ENCODE data around the gene ASCC1.

DNA sequence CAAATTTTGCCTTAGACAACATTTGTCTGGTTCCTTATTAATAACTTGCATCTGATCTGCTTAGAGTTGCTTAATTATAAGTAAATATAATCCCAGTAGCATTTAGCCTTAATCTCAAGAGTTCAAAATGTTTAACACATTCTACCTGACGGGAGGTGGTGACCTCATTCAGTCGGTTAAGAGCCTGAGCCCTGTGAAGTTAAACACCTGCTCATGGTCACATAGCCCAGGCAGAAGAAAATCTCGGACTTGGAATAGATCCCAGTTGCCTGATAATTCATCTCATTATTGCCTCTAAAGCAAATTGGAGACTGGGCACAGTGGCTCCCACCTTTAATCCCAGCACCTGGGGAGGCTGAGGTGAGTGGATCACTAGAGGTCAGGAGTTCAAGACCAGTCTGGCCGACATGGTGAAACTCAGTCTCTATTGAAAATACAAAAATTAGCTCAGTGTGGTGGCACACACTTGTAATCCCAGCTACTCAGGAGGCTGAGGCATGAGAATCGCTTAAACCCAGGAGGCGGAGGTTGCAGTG, 18.6 kb upstream of the ASCC1 start:
- TF ChIP-seq, protein P1, sequence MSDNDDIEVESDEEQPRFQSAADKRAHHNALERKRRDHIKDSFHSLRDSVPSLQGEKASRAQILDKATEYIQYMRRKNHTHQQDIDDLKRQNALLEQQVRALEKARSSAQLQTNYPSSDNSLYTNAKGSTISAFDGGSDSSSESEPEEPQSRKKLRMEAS (IDR thresholded peaks at IDR 0.05) = no peak
- TF ChIP-seq HOXA7 (CRISPR knock-in tag; IDR thresholded peaks at IDR 0.05) (no peak), EP300 (IDR thresholded peaks at IDR 0.05) (no peak), POLR2A (IDR thresholded peaks at IDR 0.05; ENCODE audit: low read length) (no peak), NFE2L2 (conservative IDR thresholded peaks at IDR 0.05; ENCODE audit: low read length) (no peak), CEBPB (IDR thresholded peaks at IDR 0.05) (no peak), RARB (CRISPR knock-in tag; IDR thresholded peaks at IDR 0.05) (no peak), RNF2 (IDR thresholded peaks at IDR 0.05; ENCODE audit: borderline replicate concordance, low read depth) (no peak), PHF8 (IDR thresholded peaks at IDR 0.05; ENCODE audit: borderline replicate concordance, low read depth) (no peak), ZFP36 (IDR thresholded peaks at IDR 0.05; ENCODE audit: borderline replicate concordance, partially characterized antibody) (no peak), FOSL2 (IDR thresholded peaks at IDR 0.05) (no peak), FOSL2 (CRISPR knock-in tag; IDR thresholded peaks at IDR 0.05) (no peak)
- TF ChIP-seq, protein P2, sequence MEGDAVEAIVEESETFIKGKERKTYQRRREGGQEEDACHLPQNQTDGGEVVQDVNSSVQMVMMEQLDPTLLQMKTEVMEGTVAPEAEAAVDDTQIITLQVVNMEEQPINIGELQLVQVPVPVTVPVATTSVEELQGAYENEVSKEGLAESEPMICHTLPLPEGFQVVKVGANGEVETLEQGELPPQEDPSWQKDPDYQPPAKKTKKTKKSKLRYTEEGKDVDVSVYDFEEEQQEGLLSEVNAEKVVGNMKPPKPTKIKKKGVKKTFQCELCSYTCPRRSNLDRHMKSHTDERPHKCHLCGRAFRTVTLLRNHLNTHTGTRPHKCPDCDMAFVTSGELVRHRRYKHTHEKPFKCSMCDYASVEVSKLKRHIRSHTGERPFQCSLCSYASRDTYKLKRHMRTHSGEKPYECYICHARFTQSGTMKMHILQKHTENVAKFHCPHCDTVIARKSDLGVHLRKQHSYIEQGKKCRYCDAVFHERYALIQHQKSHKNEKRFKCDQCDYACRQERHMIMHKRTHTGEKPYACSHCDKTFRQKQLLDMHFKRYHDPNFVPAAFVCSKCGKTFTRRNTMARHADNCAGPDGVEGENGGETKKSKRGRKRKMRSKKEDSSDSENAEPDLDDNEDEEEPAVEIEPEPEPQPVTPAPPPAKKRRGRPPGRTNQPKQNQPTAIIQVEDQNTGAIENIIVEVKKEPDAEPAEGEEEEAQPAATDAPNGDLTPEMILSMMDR (IDR thresholded peaks at IDR 0.05) = no peak
- TF ChIP-seq, protein P3, sequence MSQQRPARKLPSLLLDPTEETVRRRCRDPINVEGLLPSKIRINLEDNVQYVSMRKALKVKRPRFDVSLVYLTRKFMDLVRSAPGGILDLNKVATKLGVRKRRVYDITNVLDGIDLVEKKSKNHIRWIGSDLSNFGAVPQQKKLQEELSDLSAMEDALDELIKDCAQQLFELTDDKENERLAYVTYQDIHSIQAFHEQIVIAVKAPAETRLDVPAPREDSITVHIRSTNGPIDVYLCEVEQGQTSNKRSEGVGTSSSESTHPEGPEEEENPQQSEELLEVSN (IDR thresholded peaks at IDR 0.05; ENCODE audit: borderline replicate concordance, low read depth) = no peak
